GM21723 (cell line): ENCODE measurements around the gene CCDC85A.

Experiments used
- ATAC-seq: cut with Tn5 transposase; IDR thresholded peaks from one replicate; pipeline ENCODE4 v1.9.1; 2021; ENCODE audit warnings: mild to moderate bottlenecking, moderate library complexity; ENCODE audit not compliant: unreplicated experiment

CCDC85A gene

DNA sequence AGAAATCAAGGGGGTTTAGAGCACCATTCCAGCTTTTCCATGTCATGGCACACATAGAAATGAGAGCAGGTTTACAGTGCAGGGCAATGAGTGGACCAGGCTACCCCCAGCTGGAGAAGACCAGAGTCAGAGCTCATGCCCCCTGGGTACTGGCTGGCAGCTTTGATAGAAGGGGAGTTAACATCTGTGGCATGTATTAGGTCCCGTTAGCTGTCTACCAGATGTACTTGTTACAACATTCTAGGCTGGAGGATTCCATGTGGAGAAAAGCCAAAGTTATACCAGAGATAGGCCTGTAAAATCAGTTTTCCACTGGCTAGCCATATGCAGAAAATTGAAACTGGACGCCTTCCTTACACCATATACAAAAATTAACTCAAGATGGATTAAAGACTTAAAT is 109.2 kb downstream of the CCDC85A start:
- ATAC-seq = no peak

DNA sequence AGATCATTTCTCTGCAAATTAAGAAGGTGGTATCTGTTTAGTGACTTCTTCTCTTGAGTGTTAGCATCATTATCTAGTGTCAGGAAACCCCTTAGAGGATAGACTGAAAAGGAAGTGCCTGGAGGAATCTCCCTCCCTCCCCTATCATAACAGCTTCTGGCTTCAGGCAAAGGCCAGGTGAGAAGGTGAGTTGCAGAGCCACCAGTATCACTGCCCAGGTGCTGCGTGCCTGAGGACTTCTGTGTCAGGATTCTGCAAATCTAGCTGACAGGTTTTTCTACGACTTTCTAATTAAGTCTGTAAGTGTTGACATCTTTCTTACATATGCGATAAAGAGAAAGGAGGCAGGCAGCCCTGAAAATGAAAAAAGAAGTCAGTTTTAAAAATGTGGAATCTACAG is 111.9 kb downstream of the CCDC85A start:
- no peak for ATAC-seq

DNA sequence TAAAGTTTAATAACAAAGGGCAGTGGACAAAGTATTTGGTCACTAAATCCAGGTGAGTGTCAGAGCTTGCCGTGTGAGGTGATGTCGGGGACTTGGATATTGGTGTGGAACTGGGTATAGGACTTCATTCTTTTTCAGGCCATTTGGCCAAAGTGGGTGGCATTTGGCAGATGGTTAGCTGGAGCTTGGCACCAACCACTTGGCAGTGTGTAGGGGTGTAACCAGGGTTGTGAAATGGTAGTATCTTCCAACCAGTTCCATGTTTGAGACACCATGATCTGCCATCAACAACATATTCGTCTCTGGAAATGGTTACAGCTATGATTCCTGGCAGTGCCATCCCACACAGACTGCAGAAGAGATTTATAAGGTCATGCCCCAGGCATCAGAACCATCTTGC is 113.9 kb downstream of the CCDC85A start:
- no peak for ATAC-seq

DNA sequence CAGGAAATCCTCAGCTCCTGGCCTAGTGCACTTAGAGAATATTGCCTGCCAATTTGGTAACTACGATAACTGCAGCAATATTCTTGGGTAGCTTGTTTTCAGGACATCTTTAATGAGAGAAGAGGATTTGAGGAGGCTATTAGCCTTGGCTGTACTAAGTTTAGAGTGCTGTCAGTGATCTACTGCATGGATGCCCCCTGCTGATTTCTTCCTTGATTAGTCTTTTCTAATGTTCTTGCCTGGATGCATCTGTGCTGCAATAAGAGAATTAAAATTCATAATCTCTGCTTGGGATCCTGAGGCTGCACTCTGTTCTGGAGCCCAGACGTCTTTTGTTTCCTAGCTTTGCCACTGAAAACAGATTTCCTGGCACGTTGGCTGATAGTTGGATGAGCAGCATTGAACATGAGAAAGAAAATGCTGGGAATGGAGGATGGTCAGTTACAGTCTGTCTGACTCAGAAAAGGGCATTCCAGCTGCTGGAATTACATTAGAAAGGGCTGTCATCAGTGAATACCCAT is 115.4 kb downstream of the CCDC85A start:
- ATAC-seq = no peak

DNA sequence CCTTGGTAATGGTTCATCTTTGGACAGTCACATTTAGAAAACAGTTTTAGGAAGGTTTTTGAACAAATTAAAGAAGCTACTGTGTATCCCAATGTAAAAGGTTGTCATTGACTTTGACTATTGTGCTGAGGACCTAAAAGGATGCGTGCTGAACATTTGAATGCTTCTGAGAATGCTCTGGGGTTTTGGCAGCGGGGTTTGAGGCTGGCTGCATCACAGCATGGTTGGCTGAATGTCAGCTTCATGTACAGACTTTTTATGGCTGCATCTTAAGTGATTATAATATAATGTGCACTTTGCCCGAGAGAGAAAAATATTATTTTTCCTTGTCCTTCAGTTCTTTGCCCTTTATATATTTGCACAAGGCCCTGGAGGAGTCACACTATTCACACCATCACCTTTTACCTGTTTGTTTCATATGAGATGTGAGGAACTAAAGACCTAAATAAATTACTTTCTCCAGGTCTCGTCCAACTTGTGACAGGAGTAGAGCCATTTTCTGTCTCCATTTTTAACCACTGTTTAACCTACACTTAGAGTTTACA is 125.9 kb downstream of the CCDC85A start:
- ATAC-seq = no peak

DNA sequence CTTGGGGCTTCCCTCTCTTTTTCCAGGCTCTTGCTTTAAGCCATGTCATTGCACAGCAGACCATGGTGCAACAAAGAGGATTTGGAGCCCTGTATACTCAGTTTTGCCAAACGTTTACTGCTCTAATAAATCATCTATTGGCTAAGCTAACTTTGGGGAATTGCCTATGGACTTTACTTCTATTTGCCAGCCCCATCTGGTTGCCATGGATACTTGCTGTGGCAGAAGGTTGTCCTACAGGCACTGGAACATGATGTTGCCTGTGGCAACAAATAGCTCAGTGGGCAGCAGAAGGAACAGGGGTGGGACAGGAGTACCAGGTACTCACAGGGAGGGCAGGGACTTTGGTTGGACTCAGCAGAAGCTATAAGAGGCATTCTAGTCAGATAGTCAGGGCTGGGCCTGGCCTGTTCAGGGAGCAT is 129.7 kb downstream of the CCDC85A start:
- ATAC-seq = no peak

DNA sequence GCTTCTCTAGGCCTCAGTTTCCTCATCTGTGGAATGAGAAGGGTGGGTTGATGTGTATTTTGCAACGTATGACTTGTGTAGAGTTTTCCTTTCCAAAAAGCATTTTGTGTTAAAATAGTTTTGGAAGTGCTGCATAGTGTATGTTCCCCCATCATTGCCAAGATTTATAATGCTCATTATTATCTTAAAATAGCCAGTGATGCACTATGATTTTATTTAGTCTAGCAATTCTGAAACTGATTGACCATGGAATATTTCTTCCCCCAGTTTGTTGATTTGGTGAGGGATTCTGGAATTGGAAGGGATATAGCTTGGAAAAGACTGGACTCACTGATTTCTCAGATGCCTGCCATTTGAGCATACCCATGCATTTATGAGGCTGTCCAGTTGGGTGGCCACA is 130.6 kb downstream of the CCDC85A start:
- ATAC-seq = no peak

DNA sequence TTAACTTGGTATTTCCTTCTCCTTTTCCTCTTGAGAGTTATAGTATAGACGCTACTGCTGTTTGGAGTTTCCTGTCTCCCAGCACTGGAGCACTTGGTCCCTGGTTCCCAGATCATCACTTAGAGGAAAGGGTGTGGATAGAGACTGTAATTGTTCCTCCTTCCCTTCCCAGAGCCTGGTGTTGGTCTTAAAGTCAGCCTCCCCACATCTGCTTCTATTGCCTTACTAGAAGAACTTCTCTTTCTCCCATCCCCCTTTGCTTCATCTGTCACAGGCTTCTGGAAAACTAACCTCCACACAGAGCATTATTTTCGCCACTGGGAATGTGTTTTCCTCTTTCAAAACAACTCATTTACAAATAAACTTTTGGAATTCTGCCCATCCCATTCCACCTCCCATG is 131.0 kb downstream of the CCDC85A start:
- no peak for ATAC-seq

DNA sequence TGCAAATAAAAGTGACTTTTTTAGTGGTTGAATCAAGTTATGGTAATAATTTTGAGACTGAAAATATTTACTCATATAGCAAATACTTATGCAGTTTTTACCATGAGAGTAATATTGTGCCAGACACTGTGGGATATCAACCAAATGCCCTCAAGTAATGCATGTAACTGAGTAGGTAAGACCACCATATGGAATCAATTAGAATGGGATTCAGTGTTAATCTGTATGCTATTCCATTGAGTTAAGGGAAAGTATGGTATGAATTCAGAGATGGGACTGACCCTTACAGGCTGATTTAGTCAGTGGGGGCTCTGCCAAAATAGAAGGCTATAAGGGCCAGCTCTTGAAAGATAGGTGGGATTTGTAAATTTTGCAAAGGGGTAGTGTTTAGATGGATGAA is 131.6 kb downstream of the CCDC85A start:
- ATAC-seq = no peak

DNA sequence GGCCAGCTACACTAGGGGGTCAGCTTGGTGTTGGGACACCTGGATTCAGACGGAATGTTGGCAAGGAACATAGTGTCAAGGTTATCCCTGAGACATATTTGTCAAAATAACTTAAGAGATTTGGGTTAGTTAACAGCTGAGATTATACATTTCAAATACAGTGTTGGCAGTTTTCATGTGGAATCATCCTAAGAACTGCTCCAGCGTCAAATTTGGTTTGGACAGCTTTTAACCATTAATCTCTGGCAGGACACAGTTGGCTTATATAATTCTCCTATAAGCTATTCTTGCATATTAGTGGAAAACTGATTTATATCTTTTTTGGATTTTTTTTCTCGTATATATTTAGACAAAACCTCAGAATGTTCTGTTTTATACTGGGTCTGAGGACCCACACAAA is 132.2 kb downstream of the CCDC85A start:
- no peak for ATAC-seq

DNA sequence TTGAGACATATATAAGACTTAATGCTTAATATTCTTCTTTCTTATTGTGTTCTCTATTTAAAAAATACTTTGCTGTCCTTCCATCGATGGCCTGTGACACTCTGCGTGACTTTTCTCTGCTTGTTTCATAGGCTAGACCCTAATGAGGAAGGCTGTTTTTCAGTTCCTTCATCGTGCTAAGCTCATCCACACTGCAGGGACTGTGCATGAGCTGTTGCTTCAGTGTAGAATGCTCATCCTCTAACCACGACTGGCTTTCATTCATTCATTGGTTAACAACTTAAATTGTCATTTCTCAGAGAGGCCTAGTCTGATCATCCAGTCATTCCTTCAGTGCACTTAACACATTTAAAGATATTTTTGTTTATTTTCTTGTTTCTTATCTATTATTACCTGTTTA is 134.4 kb downstream of the CCDC85A start:
- ATAC-seq = no peak

DNA sequence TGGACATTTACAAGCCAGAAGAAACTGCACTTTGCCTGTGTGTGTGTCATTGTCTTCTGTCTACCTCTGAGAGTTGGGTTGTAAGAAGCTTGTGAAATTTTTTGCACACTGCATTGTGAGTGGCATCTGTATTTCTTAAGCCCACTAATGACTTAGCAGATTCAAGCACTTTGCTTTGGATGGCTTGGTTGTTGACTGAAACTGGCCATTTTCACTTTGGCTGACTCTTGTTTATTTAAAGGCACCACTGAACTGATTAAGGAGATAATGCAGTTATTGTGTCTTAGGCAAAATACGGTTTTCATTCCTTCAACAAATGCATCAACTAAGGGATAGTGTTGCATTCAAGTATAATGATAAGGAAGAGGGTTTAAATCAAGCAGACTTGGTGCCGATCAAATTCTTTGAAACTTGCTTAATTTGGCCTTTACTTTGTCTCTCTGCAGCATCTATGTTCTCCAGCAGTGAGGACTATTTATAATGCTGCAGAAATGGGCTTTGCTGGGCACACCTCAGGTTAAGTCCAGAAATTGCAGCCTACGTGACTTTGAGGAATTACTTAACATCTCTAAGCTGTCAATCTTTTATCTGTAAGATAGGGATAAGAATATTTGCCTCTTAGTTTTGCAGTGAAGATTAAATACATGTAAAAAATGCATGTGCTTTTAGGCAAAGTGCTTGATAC is 142.0 kb downstream of the CCDC85A start:
- ATAC-seq = no peak

DNA sequence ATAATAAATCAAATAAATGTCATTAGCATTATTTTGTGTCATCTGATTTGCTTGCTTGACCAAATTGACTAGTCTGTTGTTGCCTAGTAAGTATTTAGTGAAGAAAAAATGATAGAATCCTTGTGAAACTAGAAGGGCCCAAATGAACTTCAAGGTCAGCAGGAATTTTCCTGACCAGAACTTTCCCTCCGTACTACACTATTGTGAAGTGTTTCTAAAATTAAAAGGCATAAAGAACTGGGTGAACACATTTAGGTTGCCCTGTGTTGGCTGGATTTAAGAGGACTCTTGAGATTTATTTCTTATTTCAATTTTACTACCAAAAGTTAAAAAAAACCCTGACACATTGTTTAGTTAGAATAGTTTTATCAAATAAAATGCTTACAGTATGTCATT is 142.6 kb downstream of the CCDC85A start:
- no peak for ATAC-seq

DNA sequence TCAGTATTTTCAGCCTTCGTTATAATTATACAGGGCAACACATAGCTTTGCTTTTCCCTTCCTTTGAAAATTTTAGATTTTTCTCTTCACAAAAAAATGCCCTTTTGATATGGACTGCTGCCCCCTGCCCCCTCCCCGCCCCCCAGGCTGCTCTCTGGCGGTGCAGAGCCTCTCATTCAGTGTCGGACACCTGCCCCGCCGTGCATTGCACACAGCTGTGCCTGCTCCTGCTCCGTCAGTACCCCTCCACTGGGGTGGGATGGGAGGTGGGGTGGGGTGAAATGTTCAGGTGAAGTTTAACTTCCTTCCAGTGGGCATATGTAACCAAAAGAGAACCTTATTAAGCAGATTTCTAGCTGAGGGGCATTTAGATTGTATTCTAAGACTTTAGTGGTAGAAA is 148.0 kb downstream of the CCDC85A start:
- no peak for ATAC-seq

DNA sequence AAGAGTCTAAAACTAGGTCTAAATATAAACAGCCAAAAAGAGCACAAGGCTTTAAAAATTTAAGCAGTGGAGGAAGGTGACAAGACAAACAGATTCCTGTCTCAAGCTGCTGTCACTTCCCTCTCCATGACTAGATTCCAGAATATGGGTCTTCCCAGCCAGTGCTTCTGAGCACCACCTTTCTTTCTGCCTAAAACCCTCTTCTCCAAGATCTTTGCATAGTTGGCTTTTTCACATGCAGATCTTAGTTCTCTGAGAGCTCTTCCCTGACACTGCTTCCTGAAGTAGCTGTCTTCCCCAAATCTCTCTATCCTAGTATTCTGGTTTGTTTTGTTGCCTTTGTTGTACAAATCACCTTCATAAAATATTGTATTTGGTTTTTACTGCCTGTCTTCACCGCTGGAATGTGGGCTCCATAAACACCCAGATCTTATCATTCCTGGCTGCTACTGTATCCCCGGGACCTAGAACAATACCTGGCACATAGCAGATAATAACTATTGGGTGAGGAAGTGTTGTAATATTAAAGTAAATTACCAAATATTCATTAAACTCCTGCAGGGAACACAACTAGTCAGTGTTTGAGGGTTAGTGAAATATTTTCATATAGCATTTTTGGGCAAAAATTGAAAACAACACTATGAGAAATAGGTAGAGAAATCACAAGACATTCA is 150.2 kb downstream of the CCDC85A start:
- no peak for ATAC-seq

DNA sequence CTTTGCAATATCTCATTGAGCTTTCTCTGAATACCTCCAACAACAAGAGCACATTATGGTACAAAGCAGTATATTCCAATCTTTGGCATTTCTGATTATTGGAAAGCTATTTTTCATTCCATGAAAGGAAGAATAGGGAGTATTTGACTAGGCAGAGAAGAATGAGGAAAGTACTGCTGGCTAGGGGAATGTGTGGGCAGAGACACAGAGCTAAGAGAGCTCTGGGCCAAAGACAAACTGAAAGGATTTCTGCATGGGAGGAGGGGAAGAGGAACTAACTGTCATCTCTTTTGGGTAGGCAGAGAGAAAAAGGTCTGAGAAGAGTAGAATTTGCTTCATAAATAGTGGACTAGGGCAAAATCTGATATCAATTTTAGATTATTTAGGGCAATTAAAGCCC is 150.8 kb downstream of the CCDC85A start:
- ATAC-seq = no peak

DNA sequence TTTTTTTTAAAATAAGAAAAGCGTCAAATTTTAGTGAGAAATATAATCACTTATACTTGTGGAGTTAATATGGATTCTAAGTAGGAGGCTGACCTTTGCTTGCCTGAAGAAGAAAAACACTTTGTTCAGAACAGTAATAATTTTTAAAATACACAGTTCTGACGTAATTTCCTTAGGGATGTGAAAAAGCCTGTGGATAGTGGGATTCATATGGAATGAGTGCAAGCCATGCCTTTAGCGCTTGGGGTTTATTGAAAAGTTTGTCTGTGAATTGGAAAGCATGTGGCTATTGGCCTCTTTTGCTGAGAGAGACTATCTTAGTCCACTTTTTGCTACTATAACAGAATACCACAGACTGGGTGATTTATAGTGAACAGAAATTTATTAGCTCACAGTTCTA is 151.3 kb downstream of the CCDC85A start:
- no peak for ATAC-seq

DNA sequence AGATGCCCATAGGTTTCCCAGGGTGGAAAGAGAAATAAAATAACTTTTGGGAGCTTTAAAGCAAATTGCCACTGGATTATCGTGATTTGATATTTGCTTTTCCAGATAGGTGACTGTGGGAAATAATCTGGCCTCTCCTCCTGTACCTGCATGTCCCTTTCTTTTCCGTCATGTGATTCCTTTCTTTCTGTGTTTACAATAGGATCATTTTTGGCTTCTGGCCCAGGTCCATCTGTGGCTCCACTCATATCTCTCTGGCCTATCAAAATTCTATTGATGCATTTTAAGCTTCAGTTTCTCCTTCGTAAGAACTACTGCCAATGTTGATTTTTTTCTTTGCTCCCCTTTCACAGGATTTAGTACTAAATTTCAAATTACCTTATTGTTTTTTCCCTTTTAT is 153.6 kb downstream of the CCDC85A start:
- no peak for ATAC-seq

DNA sequence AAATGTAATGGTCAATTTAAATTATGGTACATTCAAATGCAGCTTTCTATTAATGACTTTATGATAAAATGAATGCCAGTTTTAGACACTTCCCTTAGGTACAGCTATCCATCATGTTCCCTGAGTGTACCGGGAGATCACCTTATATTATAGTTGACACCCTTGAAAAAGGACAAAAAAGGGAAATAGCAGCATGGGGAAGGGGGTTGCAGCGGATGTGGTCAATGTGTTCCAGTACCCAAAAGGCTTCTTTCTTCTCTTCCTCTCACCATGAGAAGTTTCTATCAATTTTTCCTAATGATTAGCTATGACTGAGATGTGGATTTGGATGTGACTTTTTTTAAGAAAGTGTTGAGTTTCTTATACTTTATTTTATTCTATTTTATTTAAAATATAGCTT is 154.4 kb downstream of the CCDC85A start:
- ATAC-seq = no peak

DNA sequence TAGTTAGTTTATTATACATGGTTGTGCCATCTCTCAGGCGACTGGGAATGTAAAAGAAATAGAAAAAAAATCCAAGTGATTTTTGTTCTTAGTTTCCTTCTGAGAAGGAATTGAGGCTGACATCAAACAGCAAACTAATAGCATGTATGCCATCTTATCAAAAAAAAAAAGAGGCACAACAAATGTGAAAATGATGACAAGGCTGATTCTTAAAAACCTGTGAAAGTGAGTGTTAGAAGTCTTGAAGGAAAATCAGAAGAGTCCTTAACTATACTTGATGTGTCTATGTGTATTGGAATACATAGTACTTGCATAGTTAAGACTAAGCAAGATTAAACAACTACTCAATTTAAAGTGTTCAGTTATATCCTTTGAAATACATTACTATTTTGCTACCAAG is 161.0 kb downstream of the CCDC85A start:
- ATAC-seq = no peak

DNA sequence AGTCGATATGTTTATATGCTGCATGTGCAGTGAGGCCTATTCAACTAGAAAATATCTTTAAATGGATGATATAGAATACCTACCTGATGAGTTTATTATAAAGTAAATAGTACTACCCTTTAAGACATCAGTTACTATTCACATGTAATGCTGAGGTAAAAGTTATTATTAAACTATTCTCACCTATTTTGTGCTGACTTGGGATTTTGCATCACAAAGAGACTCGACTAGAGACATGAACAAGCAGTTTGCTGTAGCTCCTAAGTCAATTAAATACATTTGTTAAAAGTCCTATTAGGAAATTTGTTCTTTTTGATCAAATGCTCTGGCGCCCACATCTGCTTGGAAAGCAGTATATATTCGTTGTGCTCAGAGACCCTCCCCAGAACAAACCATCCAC is 164.1 kb downstream of the CCDC85A start:
- ATAC-seq = no peak
